ENCODE measurements around the gene LDLRAD2.

DNA sequence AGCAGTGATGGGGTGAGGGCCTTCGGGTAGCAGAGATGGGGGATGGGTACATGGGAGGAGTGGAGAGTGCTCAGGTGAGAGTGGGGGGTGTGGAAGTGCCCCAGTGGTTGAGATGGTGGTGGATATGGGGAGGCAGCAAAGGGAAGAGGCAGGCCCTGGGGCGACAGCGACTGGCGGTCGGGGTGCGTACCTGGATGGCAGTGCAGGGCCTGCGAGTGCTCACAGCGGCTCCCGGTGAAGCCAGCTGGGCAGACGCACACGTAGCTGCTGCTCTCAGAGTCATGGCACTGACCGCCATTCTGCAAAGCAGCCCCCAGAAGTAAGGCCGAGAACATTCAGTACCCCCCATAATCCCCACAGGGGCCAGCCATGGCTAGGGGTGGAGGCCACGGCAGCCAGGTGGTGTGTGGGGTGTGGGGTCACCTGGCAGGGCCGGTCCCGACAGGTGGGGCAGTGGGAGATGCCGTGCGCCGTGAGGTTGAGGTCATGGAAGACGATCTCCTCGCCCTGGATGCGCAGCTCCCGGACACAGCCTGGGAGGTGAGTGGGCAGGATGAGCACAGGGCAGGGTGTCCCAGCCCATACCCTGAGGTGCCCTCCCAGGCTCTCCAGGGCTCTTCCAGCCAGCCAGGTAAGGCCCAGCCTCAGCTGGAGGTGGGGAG lies 18.9 kb downstream of the LDLRAD2 start:
- TF ChIP-seq CTCF (conservative IDR thresholded peaks at IDR 0.05 in 1 of 2, IDR thresholded peaks at IDR 0.05 in 1 of 2; ENCODE audit: low read depth in 1 of 2, low read length in 2 of 2) = no peak
- no peak for TF ChIP-seq EZH2 (IDR thresholded peaks at IDR 0.05; ENCODE audit: low read length, missing control alignments)

Data from fibroblast of lung (primary cell).